SJCRH30 (cell line): ENCODE data around the gene TDRD7. TPM values are rescaled to one million over a fixed set of nuclear protein-coding genes. Genes with fewer than 3 reads are reported as not detected.

Source experiments
- total RNA-seq: library from RNA; depleted of rRNA; stranded (reverse); fragments of >200 nt; shearing (Covaris generic); gene quantifications from 2 replicates; pipeline ENCODE4 v1.2.3, GENCODE V29; 2014; rRNA removed

TDRD7 gene
- total RNA-seq, 1 experiment from 2014 or later: 2.4 TPM

Other genes starting within 250 kb of the TDRD7 start
- gene CCDC180, start 104.4 kb upstream of the TDRD7 start, total RNA-seq: 0.73 and 1.5 TPM in 2 replicates
- gene TMOD1, start 89.6 kb downstream of the TDRD7 start, total RNA-seq: 0.43 and 0.55 TPM in 2 replicates
- 36.3 and 42.7 TPM in 2 replicates for gene TSTD2, start 221.3 kb downstream of the TDRD7 start, total RNA-seq
- 126 TPM in 2 replicates for gene NCBP1, start 221.7 kb downstream of the TDRD7 start, total RNA-seq